Esophagus muscularis mucosa (tissue), 4 donors: ENCODE results near the gene DEPDC5.
"Not testable (repeated sequence)": the region's sequence is repeated elsewhere in the genome, so short reads cannot be mapped to it uniquely, and the experiment has no call there.

Experiments
- CTCF ChIP-seq, 3 experiments: fragments of 200-600 bp in 2 of 3; fragments of 450-650 bp in 1 of 3; sonication (generic) in 2 of 3; IDR thresholded peaks; one replicate each; pipeline ENCODE4 v1.5.1; 2017 to 2019; ENCODE audit warnings: antibody characterized with exemption in 3 of 3, mild to moderate bottlenecking in 2 of 3, moderate library complexity in 1 of 3
- EP300 ChIP-seq: sonication (generic); formaldehyde crosslinking; IDR thresholded peaks from one replicate; pipeline ENCODE4 v1.6.1; 2017; ENCODE audit warnings: antibody characterized with exemption
- POLR2A ChIP-seq: fragments of 450-650 bp; IDR thresholded peaks from one replicate; pipeline ENCODE4 v1.6.1; 2017; ENCODE audit warnings: antibody characterized with exemption, moderate library complexity, mild to moderate bottlenecking, low read depth
- POLR2AphosphoS5 ChIP-seq, 2 donors: sonication (generic); formaldehyde crosslinking; IDR thresholded peaks; one replicate each; pipeline ENCODE4 v1.6.1; 2017; ENCODE audit warnings: antibody characterized with exemption in 2 of 2

GRCh38 chr22:31799358-31799757, 45.5 kb downstream of the DEPDC5 start:
- TF ChIP-seq CTCF (IDR thresholded peaks at IDR 0.05); POLR2AphosphoS5 (IDR thresholded peaks at IDR 0.05); POLR2A; EP300: not testable (repeated sequence)
